SIG-M5 treated with dmso at 0.1 percent for 504 hours (cell line): ENCODE measurements around the gene CSNK1E.
A peak's percentile ranks its signal among the peaks of the same experiment; 100 is the strongest.
"Not testable (repeated sequence)": the region's sequence is repeated elsewhere in the genome, so short reads cannot be mapped to it uniquely, and the experiment has no call there.

Experiments used
- DNase-seq: peaks from one replicate; lab custom pipeline; 2025; ENCODE audit not compliant: unreplicated experiment; lab: John Stamatoyannopoulos, UW

The CSNK1E gene

DNA sequence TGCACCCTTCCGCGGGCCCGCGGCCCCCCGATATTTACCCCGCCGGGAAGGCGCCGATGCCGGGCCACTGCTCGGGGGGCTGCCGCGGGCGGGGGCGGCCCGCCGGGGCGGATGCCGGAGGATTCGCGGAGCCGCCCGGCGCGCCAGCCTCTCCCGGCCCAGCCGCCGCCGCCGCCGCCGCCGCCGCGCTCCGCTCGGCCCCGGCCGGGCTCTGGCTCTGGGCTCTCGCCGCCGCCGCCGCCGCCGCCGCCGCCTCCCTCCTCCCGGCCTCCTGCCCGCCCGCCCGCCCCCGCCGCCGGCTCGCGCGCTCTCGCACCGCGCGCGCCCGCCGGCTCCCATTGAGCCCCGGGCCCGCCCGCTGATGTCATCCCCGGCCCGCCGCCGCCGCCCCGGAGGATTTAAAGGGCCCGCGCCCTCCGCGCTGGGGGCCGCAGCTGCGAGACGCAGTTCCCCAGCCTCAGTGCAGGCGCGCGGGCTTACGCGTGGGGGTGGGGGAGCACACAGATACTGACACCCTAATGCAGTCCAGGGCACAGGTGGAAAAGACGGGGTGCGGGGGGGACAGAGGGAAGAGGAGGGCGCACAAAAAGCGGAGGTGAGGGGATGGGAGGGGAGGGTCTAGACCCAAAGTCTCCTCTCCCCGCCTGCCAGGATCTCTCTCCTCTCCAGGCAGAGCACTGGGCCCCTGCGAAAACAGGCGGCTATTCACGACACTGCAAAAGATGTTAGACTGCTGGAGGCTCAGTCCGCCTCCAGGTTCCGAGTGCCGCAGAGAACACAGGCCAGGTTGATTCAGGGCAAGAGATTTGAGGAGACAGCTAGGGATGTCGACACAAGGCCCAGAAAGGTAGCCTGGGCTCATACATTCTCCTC lies at the start of gene CSNK1E:
Gene CSNK1E, minus strand, starts transcription at position 312 of the 873 bp plus-strand sequence. CDS start 3,276 bp downstream, outside the sequence.
- peak; percentile 22 for DNase-seq

DNA sequence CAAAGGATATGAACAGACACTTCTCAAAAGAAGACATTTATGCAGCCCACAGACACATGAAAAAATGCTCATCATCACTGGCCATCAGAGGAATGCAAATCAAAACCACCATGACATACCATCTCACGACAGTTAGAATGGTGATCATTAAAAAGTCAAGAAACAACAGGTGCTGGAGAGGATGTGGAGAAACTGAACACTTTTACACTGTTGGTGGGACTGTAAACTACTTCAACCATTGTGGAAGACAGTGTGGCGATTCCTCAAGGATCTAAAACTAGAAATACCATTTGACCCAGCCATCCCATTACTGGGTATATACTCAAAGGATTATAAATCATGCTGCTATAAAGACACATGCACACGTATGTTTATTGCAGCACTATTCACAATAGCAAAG lies 48.6 kb upstream of the CSNK1E start:
- DNase-seq = not testable (repeated sequence)

DNA sequence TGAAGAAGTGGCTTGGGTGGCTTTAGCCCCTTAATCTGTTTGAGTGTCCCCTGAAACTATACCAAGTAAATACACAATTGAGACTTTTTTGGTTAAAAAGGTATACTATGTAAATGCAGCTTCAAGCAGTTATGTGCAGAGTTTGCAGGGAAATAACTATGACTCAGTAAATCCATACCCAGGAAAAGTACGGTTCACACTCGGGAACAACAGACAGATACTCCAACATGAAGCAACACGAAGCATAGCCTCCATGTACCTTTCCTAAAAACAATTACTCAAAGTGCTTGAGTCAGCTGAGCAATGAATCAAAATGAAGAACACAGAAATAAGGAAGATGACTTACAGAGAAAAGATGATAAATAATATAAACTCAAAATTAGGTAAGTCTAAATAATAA lies 47.9 kb upstream of the CSNK1E start:
- not testable (repeated sequence) for DNase-seq

DNA sequence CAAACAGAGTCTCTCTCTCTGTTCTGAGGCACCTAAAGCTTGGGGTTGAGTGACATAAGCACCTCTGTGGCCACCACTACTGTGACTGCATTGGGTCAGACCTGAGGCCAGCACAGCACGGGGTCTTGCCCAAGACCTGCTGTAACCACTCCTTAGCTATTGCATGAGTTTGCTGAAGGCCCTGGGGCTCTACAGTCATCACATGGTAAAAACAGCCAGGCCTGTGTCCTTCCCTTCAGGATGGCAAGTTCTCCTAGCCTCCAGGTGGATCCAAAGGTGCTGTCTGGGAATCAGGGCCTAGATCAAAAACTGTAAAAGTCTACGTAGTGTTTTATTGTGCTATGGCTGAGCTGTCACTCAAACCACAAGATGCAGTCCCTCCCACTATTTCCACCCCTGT lies 43.3 kb upstream of the CSNK1E start:
- DNase-seq = not testable (repeated sequence)

DNA sequence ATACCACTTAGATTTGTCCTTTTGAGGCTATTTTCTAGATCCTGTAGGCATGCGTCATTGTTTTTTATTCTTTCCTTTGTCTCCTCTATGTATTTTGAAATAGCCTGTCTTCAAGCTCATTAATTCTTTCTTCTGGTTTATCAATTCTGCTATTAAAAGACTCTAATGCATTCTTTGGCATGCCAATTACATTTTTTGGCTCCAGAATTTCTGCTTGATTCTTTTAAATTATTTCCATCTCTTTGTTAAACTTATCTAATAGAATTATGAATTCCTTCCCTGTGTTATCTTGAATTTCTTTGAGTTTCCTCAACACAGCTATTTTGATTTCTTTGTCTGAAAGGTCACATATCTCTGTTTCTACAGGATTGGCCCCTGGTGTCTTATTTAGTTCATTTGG lies 42.6 kb upstream of the CSNK1E start:
- not testable (repeated sequence) for DNase-seq

DNA sequence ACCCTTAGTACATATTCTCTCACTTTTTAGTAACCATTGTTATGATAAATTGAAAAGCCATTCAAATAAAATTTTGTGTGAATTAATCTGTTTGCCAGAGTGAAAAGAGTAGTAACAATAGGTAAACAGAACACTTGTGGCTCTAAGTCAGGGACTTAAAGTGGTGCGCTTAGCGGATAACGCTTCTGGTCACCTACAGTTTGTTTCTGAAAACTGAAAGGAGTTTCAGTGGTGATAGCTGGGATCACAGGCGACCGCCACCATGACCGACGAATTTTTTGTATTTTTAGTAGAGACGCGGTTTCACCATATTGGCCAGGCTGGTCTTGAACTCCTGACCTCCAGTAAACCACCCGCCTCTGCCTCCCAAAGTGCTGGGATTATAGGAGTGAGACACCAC lies 40.7 kb upstream of the CSNK1E start:
- DNase-seq = not testable (repeated sequence)

DNA sequence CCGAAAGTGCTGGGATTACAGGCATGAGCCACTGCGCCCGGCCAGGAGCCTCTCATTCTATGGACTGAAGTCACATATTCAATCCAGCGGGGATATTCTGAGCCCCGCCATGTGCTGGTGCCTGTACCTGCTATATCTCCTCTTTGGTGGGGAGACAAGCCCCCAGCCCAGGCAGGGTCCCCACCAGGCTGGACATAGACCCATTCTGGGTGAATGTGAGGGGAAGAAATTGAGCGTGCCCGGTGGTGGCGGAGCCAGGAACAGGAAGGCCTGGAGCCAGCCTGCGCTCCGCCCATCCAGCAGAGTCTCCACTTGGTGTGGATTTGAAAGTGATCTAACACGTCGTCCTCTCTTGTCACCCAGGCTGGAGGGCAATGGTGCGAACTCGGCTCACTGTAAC lies 38.0 kb upstream of the CSNK1E start:
- no peak for DNase-seq

DNA sequence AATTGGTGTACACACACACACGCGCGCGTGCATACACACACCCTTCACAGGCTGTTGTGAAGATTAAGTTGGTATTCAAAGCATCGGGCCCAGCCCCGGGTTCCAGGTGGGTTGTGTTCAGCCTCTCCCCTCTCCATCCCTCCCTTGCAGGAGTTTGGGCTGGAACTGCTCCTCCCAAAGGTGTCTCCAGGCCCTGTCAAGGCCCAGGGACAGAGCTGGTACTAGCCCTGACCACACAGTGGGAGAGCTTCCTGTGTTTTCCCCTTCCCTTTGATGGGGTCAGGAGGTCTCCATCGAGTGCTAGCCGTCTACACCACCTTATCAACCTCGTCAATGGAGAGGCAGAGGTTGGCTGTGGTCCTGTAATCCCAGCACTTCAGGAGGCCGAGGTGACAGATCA lies 36.5 kb upstream of the CSNK1E start:
- no peak for DNase-seq

DNA sequence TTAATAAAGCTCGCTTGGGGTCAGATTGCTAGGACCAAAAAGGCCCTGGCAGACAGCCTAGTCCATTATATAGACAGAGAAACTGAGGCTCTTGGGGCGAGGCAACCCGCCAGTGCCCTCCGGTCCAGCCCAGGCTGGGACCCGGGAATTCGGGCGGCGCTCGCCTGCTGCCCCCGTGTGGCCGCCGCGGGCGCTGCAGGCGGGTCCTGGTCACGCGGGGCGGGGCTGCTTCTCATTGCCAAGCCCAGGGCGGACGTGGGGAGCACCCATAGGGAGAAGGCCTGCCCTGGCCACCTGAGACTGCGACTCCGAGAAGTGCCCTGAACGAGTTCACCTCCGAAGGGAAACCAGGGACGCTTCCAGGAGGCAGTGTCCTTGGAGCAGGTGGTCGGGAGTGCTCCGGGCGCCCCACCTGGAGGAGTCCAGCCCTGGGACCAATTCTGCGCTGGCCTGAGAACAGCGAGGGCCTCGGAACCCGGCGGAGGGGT lies 36.0 kb upstream of the CSNK1E start:
- DNase-seq = no peak

DNA sequence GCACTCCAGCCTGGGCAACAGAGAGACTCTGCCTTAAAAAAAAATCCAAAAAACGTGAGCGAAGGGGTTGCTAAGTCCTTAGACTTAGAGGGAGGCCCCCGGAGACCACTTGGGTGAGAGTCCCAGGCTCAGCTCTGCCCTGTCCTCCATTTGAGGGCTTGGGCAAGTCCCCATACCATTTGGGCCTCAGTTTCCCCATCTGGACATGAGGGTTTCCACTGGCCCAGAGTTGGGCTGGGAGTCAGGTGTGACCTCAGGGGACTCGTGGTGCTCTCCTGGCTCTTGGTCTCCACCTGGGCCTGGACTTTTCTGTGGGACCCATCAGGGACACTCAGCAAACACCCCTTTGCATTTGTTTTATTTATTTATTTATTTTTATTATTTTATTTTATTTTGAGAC lies 35.2 kb upstream of the CSNK1E start:
- no peak for DNase-seq

DNA sequence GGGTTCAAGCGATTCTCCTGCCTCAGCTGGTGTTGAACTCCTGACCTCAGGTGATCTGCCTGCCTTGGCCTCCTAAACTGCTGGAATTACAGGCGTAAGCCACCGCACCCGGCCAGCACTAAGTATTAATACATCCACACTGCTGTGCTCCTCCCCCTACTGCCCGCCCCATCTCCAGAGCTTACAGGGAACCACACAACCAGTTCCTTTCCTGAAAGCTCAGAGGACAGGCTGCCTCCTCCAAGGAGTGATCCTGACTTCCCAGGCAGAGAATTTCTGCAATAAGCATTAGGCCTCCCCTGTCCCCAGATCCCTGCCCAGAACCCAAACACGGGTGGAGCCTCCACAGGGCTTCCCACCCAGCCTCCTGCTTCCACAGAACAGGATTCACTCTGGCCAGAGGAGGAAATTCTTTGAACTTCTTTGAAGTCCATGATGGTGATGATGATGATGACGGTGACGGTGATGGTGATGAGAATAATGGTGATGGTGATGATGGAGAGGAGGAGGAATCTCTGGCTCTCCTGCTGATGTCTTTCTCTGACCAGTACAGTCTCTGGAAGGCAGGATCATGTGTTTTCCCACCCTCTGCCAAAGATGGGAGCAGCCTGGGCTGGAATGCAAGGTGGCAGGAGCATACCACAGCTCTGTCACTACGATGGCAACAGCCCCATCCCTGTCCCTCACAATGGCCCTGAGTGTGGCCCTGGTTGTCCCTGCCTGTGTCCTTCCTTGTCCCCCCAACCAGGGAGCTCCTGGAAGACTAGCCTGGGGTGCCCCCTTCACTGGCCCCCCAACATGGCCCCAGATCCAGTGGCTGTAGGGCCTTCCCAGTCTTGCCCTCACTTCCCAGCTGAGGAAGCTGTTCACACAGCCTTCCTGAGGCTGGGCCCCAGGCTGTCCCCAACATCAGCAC lies 33.5 kb upstream of the CSNK1E start:
- DNase-seq = no peak

DNA sequence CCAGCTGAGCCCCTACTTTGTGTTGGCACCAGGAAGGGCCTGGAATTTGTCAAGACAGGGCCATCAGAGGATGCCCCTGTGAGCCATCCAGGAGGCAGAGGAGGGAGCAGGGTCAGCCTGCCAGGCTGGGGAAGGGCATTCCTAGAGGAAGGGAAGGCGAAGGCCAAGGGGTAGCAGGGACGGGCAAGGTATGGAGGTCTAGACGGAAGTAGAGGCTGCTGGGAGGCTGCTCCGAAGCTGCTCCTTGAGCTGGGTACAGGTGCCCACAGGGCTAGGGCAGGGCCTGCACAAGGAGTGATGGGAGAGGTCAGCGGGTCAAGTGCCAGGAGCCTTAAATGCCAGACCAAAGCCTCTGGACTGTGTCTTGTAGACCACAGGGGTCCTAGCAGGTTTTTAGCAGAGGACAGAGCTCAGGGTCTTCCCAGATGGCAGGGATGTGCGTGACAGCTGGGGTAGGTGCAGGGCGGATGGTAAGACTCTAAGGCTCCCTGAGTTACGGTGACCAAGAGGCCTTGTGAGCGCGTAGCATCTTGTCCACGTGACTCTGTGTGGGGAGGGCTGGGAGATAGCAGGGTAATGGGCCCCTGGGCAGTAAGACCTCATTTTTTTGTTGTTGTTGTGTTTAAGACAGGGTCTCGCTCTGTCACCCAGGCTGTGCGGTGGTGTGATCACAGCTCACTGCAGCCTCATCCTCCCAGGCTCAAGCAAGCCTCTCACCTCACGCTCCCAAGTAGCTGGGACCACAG lies 31.7 kb upstream of the CSNK1E start:
- no peak for DNase-seq

DNA sequence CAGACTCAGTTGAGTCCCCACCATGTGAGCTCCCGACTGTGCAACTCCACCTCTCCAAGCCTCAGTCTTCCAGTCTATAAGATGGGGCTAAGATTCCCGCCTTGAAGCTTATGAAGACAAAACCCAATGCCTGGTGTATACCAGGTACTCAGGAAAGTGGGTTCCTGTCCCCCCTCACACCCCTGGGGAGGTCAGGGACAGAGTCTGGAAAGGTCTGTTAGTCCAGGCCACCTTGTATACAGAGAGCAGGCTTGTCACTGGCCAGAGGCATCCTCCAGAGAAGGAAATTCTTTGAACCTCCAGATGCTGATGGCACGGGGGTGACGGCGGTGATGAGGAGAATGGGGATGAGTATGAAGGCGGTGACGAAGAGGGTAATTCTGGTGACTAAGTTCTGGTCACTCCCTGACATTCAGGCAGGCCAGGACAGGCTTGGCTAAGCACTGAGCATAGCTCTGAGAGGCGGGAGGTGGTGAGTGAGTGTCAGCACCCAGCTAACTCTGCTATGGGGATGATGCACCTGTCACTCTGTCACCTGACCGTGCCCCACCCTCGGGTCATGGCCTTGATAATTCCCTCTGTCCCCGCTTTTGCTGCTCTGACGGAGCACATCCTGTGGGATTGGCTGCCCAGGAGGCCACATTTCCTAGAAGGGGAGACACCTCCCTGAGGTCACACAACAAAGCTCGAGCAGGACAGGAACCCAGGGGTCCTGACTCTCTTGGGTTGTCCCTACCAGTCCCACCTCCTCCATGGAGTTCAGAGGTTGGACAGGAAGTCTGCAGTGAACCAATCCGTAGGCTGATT lies 30.9 kb upstream of the CSNK1E start:
- DNase-seq = no peak

DNA sequence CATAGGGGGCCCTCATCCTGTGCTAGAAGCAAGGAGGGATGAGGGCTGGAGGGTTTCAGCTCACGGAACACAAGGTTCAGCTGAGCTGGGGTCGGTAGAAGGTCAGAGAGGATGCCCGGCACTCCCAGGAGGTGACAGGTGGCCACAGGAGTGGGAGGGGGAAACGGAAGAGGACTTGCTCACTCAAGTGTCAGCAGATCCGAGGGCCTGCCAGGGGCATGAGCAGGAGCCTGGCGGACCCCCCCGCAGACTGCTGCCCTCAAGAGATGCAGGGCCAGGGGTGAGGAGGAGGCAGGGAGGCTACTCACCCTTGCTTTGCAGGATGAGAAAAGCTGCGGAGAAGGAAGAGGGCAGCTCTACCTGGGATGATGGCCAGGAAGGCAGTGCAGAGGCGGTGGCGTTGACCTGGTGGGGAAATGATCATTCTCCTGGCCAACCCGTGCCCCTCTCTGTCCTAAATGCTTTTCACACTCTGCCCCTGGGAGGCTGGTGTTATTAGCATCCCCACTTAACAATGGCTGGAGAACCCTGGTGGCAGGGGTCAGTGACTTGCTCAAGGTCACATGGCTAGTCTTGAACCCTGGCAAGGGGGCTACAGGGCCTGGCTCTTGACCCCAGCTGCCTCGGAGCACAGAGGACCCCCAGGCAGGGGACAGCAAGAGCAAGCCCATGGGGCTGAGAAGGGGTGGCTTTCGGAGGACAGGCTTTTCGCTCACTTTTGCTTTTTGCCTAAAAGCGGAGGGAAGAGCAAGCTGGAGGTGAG lies 30.1 kb upstream of the CSNK1E start:
- DNase-seq = no peak

DNA sequence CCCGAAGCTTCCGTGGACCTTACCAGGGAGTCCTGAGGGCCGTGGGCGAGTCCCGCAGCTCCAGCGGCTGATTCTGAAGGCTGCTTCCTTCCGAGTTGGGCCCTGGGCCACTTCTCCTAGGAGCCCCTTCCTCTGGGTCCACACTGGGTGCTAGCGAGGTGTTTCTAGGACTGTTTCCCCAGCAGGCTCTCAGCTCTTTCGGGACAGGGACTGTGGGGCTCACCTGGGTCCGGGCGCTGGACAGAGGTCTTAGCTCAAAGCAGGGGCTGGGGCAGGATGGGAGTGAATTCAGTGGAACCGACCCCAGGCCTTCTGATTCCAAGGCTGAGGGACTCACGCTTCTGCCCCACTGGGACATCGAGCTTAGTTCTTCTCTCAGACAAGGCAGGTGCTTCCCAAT lies 29.3 kb upstream of the CSNK1E start:
- no peak for DNase-seq

DNA sequence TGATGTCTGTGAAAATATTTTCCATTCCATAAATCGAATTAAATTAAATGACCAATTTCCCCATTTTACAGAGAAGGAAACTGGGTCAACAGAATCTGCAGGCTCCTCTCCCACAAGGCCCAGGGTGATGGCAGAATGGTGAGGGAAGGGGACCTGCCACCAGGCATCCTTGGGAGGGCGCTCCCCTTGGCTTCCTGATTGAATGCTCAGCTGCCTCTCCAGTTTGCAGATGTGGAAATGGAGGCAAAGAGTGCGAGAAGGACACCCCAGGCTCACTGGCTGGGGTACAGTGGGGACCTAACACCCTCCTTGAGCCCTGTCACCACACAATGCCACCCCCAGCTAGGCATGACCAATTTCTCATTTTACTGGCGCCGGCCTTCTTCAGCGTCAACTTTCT lies 28.5 kb upstream of the CSNK1E start:
- no peak for DNase-seq

DNA sequence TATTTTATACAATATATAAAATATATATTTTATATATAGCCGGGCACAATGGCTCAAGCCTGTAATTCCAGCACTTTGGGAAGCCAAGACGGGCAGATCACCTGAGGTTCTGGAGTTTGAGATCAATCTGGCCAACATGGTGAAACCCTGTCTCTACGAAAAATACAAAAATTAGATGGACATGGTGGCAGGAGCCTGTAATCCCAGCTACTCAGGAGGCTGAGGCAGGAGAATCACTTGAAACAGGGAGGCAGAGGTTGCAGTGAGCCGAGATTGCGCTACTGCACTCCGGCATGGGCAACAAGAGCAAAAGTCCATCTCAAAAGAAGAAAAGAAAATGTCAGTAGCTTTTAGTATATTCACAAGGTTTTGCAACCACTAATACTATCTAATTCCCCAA lies 22.7 kb upstream of the CSNK1E start:
- DNase-seq = not testable (repeated sequence)

DNA sequence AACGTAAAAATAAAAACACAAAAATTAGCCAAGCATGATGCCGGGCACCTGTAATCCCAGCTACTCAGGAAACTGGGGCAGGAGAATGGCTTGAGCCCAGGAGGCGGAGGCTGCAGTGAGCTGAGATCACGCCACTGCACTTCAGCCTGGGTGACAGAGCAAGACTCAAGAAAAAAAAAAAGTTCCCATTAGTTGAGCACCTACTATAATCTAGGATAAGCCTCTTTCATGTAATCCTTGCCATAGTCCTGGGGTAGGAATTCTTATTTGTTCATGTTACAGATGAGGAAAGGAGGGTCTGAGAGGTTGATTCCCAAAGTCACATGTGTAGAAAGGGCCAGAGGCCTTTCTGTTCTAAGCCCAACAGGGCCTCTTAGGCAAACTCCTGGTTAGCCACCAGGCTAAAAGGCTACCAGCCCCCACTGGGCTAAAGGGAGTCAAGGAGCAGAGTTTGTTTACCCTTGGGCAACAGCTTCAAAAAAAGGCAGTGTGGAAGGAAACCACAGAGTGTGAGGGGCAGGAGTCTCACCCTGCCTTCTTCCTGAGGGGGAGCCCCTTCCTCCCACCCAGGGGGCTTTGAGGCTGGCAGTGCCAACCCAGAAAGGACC lies 21.6 kb upstream of the CSNK1E start:
- DNase-seq = peak; percentile 25

DNA sequence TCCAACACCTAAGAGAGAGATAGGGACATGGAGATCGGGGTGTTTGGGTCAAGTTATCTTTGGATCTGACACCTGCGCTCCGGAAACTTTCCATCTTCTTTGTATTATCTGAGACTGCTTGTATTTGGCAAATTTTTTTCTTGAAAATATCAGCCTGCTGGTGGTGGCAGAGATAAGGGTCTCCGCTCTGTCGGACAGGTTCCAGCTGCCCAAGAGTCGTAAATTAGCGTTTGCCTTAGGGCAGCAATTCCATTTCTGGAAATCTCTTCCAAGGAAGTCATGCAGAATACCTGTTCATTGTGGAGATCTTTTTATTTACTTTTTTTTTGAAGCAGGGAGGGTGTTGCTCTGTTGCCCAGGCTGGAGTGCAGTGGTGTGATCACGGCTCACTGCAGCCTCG lies 19.5 kb upstream of the CSNK1E start:
- no peak for DNase-seq
